NCI-H748 (cell line): ENCODE measurements around the gene WFS1.
A peak's percentile ranks its signal among the peaks of the same experiment; 100 is the strongest.

Source experiments
- DNase-seq: peaks from one replicate; lab custom pipeline; 2025; ENCODE audit not compliant: unreplicated experiment; lab: John Stamatoyannopoulos, UW

WFS1 gene

DNA sequence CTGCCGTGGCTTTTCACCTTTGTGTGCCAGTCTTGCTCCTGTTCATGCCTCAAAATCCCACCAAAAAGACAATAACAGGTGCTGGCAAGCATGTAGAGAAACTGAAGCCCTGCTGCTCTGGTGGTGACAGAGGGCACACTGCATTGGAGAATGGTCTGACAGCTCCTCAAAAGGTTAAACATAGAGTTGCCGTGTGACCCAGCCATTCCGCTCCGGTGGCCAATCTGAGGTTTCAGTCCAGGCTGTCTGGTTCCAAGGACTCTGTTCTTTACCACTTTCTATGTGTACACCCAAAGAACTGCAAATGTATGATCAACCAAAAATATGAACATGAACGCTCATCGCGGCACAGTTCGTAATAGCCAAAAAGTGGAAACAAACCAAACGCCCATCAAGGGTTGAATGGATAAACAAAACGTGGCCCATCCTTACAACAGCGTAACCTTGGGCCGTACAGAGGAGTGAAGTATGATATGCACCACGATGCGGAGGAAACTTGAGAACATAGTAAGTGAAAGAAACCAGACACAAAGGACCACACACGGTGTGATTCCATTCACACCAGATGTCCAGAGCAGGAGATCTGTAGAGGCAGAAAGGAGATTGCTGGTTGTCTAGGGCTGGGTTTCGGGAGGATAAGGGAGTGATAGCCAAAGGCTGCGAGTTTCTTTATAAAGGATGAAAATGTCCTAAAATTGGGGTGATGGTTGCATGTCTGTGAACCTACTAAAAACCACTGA lies 33.6 kb upstream of the WFS1 start:
- no peak for DNase-seq

- no peak for DNase-seq
These were observed 32.7 kb upstream of the WFS1 start for GRCh38 chr4:6236816-6237390.

DNA sequence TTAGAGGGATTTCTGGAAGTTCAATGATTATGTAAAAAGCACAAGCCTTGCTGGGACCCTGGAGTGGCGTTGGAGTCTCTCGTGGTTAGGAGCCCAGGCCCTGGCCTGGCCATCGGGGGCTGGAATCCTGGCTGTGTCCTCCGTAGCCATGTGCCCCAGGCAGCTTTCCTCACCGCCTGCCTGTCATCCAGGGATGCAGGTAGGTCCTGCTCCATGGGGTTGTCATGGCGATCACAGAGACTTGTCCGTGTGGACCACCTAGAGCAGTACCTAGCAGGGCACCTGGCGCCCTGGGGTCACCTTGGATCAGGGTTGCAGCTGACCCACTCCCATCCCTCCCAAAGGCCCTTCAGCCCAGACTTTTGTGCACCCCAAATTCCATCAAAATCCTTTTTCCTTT lies 30.2 kb upstream of the WFS1 start:
- no peak for DNase-seq

- no peak for DNase-seq
These were observed 29.7 kb upstream of the WFS1 start for GRCh38 chr4:6239968-6240367.

GRCh38 chr4:6241062-6241845 lies 28.4 kb upstream of the WFS1 start:
- DNase-seq = no peak

DNA sequence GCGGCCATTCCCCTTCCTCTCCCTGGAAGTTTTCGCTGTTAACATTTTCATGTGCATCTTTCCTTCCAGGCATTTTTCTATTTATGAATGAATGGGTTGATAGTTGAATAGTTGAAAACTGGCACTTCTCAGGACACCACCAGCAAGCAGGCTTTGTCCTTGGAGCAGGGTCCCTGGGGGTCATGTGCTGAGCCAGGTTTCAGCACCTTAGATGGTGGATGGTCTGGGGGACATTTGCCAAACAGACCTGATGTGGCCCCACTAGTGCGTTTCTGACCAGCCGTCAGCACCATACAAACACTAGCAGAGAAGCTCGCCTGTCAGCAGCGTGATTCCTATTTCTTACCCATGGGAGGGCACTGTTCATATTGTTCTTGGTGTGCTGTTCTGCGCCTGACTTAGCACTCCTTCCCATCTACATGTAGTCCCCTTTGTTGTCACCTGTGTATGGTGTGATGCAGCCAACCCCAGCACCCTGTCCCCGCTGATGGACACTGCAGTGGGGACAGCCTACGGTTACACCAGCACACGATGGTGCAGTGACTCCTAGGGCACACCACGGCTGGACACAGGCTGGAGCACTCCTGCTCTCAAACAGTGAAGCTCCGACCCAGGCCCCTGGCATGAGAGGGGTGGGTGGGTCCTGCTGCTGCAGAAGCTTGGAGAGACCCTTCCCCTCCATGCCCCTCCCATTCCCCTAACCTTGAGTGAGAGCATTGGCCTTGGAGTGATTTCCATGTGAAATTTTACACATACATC lies 27.2 kb upstream of the WFS1 start:
- DNase-seq = no peak

GRCh38 chr4:6245246-6246169 lies 24.1 kb upstream of the WFS1 start:
- DNase-seq = no peak

GRCh38 chr4:6246170-6246634 lies 23.4 kb upstream of the WFS1 start:
- no peak for DNase-seq

DNA sequence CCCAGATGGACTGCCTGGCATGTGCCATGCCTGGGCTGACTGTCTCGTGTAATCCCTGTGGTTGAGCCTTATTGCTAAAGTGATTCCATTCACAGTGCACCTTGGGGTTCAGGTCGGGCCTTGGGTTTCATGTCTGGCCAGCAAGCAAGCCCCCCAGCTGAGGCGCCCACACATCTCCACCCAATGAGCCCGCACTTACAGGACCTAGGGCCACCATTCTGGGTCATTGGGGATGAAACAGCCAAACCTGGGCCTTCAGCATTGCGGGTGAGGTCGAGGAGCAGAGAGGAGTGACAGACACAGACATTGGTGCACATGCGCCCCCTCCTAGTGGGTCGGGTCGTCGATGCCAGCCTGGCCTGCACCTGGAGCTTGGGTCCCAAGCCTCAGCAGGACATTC lies 21.3 kb upstream of the WFS1 start:
- no peak for DNase-seq

DNA sequence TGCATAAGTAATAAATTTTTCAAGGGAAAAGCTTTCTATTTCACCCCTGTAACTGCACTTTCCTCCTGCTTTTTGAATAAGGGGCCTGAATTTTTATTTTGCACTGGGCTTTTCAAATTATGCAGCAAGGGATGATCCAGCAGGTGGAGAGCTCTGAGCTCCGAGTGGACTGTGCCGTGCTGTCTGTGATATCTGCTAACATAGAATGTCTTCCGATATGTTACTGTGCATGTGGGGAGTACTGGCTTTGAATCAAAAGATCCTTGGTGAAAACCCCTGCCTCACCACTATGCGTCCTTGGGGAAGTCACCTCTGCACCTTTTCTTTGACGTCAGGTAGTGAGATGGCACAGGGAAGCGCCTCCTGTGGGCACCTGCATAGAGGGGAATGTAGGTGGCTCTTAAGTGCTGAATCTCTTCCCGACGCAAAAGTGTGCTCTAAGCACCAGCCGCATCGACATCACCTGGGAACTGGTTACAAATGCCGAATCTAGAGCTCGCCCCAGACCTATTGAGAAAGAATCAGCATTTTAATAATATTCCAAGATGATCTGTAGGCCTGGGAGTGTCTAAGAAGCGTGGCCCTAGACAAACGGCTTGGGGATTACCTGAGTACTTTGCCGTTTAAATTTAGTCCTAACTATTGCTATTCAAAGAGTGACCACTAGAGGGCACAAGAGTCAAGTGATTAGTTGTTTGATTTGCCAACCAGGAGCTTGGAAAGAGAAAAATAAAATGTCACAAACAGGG lies 19.2 kb upstream of the WFS1 start:
- peak; percentile 67 for DNase-seq

DNA sequence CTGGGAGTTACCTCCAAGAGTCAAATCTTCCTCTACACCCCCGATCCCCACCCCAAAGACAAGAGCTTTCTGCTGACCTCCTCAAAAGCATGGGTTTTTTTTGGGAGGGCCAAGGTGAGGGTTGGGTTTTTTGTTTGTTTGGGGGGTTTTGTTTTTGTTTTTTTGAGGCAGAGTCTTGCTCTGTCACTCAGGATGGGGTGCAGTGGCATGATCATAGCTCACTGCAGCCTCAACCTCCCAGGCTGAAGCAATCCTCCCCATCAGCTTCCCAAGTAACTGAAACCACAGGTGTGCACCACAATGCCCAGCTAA lies 18.7 kb upstream of the WFS1 start:
- DNase-seq = no peak

DNA sequence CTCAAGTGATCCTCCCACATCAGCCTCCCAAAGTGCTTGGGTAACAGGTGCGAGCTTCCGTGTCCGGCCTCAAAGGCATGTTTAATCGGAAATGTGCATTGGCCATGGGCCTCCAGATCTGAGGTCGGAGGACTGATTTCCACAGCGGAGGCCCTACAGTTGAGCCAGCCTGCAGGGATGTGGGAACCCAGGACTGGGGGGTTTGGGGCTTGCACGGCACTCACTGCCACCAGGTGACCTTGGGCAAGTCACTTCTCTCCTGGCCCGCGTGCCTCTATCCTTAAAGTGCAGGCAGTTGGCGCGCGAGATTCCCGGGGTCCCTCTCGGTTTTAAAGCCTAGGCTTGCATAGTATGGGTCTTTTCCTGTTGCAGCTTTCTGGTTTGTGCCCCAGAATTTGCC lies 18.3 kb upstream of the WFS1 start:
- no peak for DNase-seq

DNA sequence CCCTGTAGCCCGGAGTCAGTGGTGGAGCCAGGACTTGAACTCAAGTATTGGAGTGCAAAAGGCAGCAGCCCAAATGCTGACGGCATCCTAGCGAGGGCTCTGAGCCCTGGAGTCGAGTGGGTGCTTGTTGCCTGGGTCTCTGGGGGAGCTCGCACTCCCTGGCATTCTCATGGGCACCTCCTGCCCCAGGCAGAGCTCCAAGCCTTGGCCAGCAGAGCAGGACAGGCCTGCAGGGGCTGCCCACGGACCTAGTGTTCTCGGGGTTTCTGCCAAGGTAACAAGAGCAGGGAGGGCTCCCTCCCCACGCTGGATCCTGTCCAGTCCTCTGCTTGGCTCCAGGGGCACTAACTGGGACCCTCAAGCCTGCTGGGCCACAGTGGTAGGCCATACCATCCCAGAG lies 17.6 kb upstream of the WFS1 start:
- DNase-seq = no peak

DNA sequence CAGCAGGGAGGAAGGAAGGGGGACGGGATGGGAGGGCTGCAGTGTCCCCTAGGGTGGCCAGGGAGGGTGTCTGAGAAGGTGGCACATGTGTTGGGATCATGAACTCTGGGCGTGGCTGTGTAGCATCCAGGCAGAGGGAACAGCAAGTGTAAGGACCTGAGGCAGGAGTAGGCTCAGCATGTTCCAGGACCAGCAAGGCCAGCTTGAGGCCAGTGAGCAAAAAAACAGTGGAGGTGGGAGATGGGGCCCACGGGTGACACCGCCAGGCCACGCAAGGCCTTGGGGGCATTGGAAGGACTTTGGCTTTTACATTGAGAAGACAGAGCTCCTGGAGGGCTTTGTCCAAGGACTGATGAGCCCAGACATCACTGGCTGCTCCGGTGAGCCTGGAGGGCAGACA lies 16.5 kb upstream of the WFS1 start:
- no peak for DNase-seq

DNA sequence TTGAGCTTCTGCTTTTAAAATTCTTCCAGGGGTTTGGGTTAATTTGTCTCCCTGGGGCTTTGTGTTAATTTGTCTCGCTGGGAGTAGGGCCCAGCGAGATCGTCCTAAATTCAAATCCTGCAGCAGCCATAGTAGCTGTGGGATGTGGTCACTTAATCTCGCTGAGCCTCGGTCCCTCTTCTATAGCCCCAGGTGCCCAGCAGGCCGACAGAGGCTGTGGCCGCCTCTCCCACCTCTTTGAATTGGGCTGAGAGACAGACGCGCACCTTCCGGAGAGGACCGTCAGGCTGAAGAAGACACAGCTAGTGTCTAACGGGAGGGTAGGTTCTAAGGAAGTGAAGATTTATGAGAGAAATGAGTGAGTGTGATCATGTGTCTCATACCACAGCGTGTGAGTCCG lies 15.7 kb upstream of the WFS1 start:
- no peak for DNase-seq

- no peak for DNase-seq
These were observed 13.5 kb upstream of the WFS1 start for GRCh38 chr4:6256141-6256540.

DNA sequence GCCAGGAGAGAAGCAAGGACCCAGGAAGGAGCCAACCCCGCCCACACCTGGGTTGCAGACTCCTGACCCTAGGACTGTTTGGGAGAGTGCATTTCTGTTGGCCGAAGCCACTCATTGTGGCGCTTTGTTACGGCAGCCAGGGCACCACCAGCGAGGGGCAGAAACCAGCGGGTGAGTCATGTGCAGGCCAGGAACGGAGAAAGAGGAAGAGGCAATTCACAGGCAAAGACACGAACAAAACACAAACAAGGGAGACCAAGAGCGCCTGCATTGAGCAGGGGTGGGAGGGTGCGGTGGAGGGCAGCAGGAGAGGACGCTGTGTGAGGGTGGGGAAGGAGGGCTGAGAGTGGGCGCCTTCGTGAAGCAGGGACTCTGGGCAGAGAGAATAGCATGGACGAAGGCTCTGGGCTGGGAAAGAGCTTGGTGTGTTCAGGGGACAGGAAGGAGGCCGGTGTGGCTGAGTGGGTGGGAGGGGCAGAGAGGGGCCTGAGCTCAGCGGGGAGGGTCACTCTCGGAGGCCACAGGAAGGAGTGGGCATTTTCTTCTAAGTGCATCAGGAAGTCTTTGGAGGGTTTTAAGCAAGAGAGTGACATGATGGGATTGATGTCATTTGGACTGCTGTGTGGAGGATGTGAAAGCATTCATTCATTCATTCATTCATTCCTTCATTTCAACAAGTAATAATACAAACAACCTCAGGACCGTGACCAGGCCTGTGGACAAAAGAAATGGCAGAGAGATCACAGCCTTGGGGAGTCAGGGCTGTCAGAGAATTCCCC lies 12.2 kb upstream of the WFS1 start:
- DNase-seq = no peak

DNA sequence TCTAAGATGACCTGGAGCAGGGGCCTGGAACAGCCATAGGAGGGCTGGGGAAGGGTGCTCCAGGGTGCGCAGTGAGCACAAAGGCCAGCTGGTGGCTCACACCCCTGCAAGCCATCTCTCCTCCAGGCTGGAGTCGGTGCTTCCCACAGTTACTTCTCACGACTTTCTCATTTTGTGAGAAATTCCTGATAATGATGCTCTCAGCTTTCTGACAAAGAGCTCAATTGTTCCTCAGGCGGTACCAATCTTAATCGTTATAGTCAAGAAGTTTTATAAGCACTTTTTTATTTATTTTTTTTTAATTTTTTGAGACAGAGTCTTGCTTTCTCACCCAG lies 11.7 kb upstream of the WFS1 start:
- no peak for DNase-seq

DNA sequence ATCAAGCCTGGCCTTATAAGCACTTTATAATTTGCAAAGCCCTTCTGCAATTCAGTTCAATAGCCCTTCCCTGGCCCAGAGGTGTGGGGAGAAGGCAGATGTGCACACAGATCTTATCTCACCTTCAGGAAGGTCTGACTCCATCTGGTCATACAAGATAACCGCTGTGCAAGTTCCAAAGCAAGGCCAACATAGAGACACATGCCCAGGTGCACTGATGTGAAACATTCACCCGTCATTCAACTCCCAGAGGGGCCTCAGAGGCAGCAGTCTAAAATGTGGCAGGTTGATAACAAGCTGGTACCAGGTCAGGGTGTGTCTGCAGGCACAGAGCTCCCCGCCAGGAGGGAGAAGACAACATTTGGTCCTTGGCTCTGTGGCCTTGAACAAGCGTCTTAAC lies 10.9 kb upstream of the WFS1 start:
- DNase-seq = no peak
